Islet precursor cell (in vitro differentiated cells): ENCODE measurements around the gene DYNLT2.

ENCODE experiments used
- DNase-seq: peaks from one replicate; pipeline ENCODE4 v3.0.0-alpha.2; 2018

DYNLT2 gene

DNA sequence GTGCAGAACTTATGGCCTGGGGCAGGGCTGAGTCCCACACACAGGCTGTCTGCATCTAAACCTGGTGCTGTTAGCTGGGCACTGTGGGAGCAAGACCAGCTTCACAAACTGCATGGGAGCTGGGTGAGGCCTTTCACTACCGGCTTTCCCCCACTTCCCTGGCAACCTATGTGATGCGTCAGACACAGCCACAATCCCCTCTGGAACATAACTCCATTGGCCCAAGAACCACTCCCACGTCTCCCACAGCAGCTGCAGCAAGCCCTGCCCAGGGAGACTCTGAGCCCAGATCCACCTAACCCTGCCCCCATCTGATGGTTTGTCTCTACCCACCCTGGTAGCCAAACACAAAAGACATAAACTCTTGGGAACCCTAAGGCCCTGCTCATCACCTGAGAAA lies 58.9 kb downstream of the DYNLT2 start:
- DNase-seq: no peak

DNA sequence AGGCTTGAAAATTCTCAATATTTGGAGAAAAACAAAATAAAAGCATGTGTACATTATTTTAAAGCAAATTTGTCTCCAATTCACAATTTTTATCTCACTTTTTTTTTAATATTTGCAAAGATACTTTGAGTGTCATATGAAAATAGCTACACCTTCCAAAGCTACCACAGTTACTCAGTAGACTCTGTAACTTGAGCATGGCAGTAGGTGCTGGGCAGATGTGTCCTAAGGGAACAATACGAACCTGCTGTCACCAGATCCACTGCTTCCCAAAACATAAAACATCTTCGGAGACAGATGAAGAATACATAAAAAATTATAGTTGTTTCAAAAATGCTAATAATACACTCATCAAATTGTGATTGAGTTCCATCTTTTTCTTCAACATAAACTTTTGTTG lies 60.1 kb downstream of the DYNLT2 start:
- no peak for DNase-seq
